OCI-LY7 (cell line): ENCODE results near the gene C20orf141.

ENCODE experiments used
- EZH2phosphoT487 ChIP-seq: fragments of 200-600 bp; sonication (generic); IDR thresholded peaks from 2 replicates; pipeline ENCODE4 v1.6.1; 2018; ENCODE audit warnings: low read depth, borderline replicate concordance, mild to moderate bottlenecking, mixed run types, antibody characterized with exemption, low read length, moderate library complexity, mixed read lengths
- TF ChIP-seq, protein P1 (sequence below): fragments of 200-600 bp; sonication (generic); conservative IDR thresholded peaks from 2 replicates; pipeline ENCODE4 v1.5.1; 2014; ENCODE audit warnings: mild to moderate bottlenecking, antibody characterized with exemption, low read length, moderate library complexity, mixed read lengths

DNA sequence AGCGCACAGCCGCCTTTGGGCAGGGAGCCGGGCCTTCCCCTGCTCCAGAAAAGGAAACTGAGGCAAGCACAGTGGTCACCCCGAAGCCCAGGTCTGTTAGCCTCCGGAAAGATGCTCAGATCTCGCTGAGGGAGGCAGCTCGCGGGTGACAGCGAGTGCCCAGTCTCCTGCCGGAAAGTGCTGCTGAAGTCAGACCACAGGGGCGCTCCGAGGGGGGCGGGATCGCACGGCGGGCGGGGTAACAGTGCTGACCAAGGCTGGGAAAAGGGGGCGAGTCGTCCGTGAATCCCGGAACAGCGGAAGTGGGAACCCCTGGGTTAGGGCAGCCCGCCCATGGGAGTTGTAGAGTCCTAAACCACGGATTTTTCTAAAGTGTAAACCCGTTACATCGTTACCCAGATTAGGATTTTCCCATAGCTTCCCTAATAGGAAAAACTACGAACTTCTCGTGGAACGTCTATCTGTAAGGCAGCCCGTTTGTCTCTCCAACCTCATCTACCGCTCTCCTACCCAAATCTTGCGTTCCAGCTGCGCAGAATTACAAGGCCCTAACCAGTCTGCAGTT lies 26.3 kb downstream of the C20orf141 start:
- TF ChIP-seq, protein P1, sequence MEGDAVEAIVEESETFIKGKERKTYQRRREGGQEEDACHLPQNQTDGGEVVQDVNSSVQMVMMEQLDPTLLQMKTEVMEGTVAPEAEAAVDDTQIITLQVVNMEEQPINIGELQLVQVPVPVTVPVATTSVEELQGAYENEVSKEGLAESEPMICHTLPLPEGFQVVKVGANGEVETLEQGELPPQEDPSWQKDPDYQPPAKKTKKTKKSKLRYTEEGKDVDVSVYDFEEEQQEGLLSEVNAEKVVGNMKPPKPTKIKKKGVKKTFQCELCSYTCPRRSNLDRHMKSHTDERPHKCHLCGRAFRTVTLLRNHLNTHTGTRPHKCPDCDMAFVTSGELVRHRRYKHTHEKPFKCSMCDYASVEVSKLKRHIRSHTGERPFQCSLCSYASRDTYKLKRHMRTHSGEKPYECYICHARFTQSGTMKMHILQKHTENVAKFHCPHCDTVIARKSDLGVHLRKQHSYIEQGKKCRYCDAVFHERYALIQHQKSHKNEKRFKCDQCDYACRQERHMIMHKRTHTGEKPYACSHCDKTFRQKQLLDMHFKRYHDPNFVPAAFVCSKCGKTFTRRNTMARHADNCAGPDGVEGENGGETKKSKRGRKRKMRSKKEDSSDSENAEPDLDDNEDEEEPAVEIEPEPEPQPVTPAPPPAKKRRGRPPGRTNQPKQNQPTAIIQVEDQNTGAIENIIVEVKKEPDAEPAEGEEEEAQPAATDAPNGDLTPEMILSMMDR = no peak
- TF ChIP-seq EZH2phosphoT487 = no peak
